Vagina (tissue), 2 donors: ENCODE results near the gene SLC12A5. TPM values are rescaled to one million over a fixed set of nuclear protein-coding genes. Genes with fewer than 3 reads are reported as not detected.

Experiments
- DNase-seq, 2 donors: peaks; one replicate each; pipeline ENCODE4 v3.0.0-alpha.2; 2017; ENCODE audit errors: extremely low spot score in 2 of 2
- H3K27ac ChIP-seq: fragments of 200-600 bp; sonication (generic); one replicate; pipeline ENCODE4 v1.5.1; 2019
- H3K27me3 ChIP-seq: fragments of 200-600 bp; sonication (generic); one replicate; pipeline ENCODE4 v1.5.1; 2019
- H3K36me3 ChIP-seq, 2 donors: fragments of 200-600 bp; sonication (generic); one replicate each; pipeline ENCODE4 v1.5.1; 2017 to 2019
- H3K4me1 ChIP-seq: fragments of 200-600 bp; sonication (generic); one replicate; pipeline ENCODE4 v1.5.1; 2019
- H3K4me3 ChIP-seq, 2 donors: fragments of 200-600 bp; sonication (generic); 1 replicate in 1 of 2; 2 replicates in 1 of 2; pipeline ENCODE4 v1.5.1; 2016 to 2019
- H3K9me3 ChIP-seq: fragments of 200-600 bp; sonication (generic); one replicate; pipeline ENCODE4 v1.5.1; 2019
- CTCF ChIP-seq, 3 experiments: fragments of 450-650 bp in 2 of 3; fragments of 200-600 bp in 1 of 3; sonication (generic) in 1 of 3; IDR thresholded peaks; one replicate each; pipeline ENCODE4 v1.5.1; 2017 to 2019; ENCODE audit warnings: antibody characterized with exemption in 3 of 3, mild to moderate bottlenecking in 2 of 3, moderate library complexity in 2 of 3
- POLR2A ChIP-seq, 2 donors: fragments of 450-650 bp; IDR thresholded peaks; one replicate each; pipeline ENCODE4 v1.6.1; 2017; ENCODE audit warnings: antibody characterized with exemption in 2 of 2, mild to moderate bottlenecking in 2 of 2, moderate library complexity in 2 of 2
- POLR2AphosphoS5 ChIP-seq, 2 donors: sonication (generic); formaldehyde crosslinking; IDR thresholded peaks; one replicate each; pipeline ENCODE4 v1.9.0; 2017; ENCODE audit warnings: antibody characterized with exemption in 2 of 2, mild to moderate bottlenecking in 2 of 2, low read depth in 1 of 2; ENCODE audit not compliant: insufficient read depth in 1 of 2
- intact Hi-C: fragments of 100-400 bp; cut with DNase I; formaldehyde crosslinking; loops from one replicate; pipeline ENCODE4 v1.15.1; 2023
- total RNA-seq: library from RNA; depleted of rRNA; stranded (reverse); fragments of >200 nt; gene quantifications from one replicate; pipeline ENCODE4 v1.2.3, GENCODE V29; 2016

Gene SLC12A5
- total RNA-seq, 1 donor from 2014 or later = not detected

GRCh38 chr20:46031701-46032254 is 2.8 kb downstream of the SLC12A5 start:
- DNase-seq = no peak
- Histone ChIP-seq H3K4me3 (no peak overlapping the region), H3K36me3 (no peaks in the 10 kb centered on the region), H3K27me3 (peaks cover 11% of the 10 kb centered on the region), H3K27ac (no peak overlapping the region), H3K9me3 (no peaks in the 10 kb centered on the region), H3K4me1 (peaks cover 6% of the 10 kb centered on the region)
- intact Hi-C loops = no loop called here
- TF ChIP-seq POLR2AphosphoS5 (IDR thresholded peaks at IDR 0.05; ENCODE audit: insufficient read depth in 1 of 2, low read depth in 1 of 2) (no peak), CTCF (IDR thresholded peaks at IDR 0.05) (no peak), POLR2A (IDR thresholded peaks at IDR 0.05) (no peak)

- H3K9me3 ChIP-seq = no peaks in the 10 kb centered on the region
- no peak for DNase-seq
- peaks cover 11% of the 10 kb centered on the region for H3K27me3 ChIP-seq
- no peak overlapping the region for H3K4me3 ChIP-seq
- H3K27ac ChIP-seq = no peak overlapping the region
- no peaks in the 10 kb centered on the region for H3K36me3 ChIP-seq
- intact Hi-C loops = no loop called here
- TF ChIP-seq CTCF (IDR thresholded peaks at IDR 0.05) = no peak
- peaks cover 6% of the 10 kb centered on the region for H3K4me1 ChIP-seq
Measured at GRCh38 chr20:46034039-46034438, 5.0 kb downstream of the SLC12A5 start.

- Histone ChIP-seq H3K4me3 (no peak overlapping the region), H3K4me1 (peaks cover 6% of the 10 kb centered on the region), H3K27me3 (peaks cover 11% of the 10 kb centered on the region), H3K36me3 (no peaks in the 10 kb centered on the region), H3K27ac (no peak overlapping the region), H3K9me3 (no peaks in the 10 kb centered on the region)
- intact Hi-C loops = no loop called here
- TF ChIP-seq CTCF (IDR thresholded peaks at IDR 0.05) (no peak), POLR2A (IDR thresholded peaks at IDR 0.05) (no peak), POLR2AphosphoS5 (IDR thresholded peaks at IDR 0.05; ENCODE audit: insufficient read depth in 1 of 2, low read depth in 1 of 2) (no peak)
- DNase-seq = no peak
Measured at GRCh38 chr20:46035253-46035652, 6.2 kb downstream of the SLC12A5 start.

- Histone ChIP-seq H3K4me3 (no peak overlapping the region), H3K4me1 (peaks cover 6% of the 10 kb centered on the region), H3K27me3 (peaks cover 11% of the 10 kb centered on the region), H3K27ac (no peak overlapping the region), H3K36me3 (no peaks in the 10 kb centered on the region), H3K9me3 (no peaks in the 10 kb centered on the region)
- intact Hi-C loops = no loop called here
- TF ChIP-seq CTCF (IDR thresholded peaks at IDR 0.05) (no peak), POLR2A (IDR thresholded peaks at IDR 0.05) (no peak), POLR2AphosphoS5 (IDR thresholded peaks at IDR 0.05; ENCODE audit: insufficient read depth in 1 of 2, low read depth in 1 of 2) (no peak)
- DNase-seq = no peak
Measured at GRCh38 chr20:46035713-46036112, 6.7 kb downstream of the SLC12A5 start.

- intact Hi-C loops = no loop called here
Measured at GRCh38 chr20:46036370-46036769, 7.4 kb downstream of the SLC12A5 start.

More at GRCh38 chr20:46036370-46036769, 7.4 kb downstream of the SLC12A5 start:
- H3K27me3 ChIP-seq = peaks cover 5% of the 10 kb centered on the region
- no peak overlapping the region for H3K27ac ChIP-seq
- no peak for DNase-seq
- H3K36me3 ChIP-seq = no peaks in the 10 kb centered on the region
- no peaks in the 10 kb centered on the region for H3K9me3 ChIP-seq
- H3K4me1 ChIP-seq = peaks cover 6% of the 10 kb centered on the region
- H3K4me3 ChIP-seq = no peak overlapping the region
- TF ChIP-seq POLR2A (IDR thresholded peaks at IDR 0.05) (no peak), POLR2AphosphoS5 (IDR thresholded peaks at IDR 0.05; ENCODE audit: insufficient read depth in 1 of 2, low read depth in 1 of 2) (no peak), CTCF (IDR thresholded peaks at IDR 0.05) (no peak)
